ENCODE results near the gene DEPDC1.

GRCh38 chr1:68544651-68545050, 47.8 kb upstream of the DEPDC1 start:
- TF ChIP-seq CTCF (IDR thresholded peaks at IDR 0.05; ENCODE audit: insufficient read depth, low read depth, low read length), result no peak
- TF ChIP-seq EZH2 (IDR thresholded peaks at IDR 0.05; ENCODE audit: insufficient read depth, low read length), result no peak
